GM12873 (cell line): ENCODE data around the gene POTEM.
"Not testable (repeated sequence)": the region's sequence is repeated elsewhere in the genome, so short reads cannot be mapped to it uniquely, and the experiment has no call there.

ENCODE experiments used
- CTCF ChIP-seq: IDR thresholded peaks from 2 replicates; pipeline ENCODE4 v1.5.1; 2012; ENCODE audit warnings: low read depth, mild to moderate bottlenecking, moderate library complexity, low read length, control low read depth; ENCODE audit not compliant: insufficient read depth; ENCODE audit errors: missing control alignments

Gene POTEM

GRCh38 chr14:18967134-18967533, at the start of gene POTEM:
POTEM (plus strand) TSS chr14:18967434; CDS start chr14:18967486, 52 bp downstream.
- not testable (repeated sequence) for TF ChIP-seq CTCF
